ENCODE results near the gene TMEM14A.
"Not testable (repeated sequence)": the region's sequence is repeated elsewhere in the genome, so short reads cannot be mapped to it uniquely, and the experiment has no call there.

TMEM14A gene

DNA sequence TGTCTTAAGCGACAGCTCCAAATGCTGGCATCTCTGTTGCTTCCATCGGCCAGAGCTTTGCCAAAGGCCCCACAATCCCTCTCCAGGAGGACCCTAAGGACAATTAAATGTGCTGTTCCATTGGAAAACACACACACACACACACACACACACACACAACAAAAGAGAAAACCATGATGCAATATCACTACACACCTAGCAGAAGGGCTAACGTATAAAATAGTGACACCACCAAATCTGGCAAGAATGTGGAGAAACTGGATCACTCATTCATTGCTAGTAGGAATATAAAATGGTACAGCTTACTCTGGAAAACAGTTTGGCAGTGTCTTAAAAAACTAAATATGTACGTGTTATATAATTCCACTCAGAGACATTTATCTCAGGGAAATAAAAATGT, 13.0 kb upstream of the TMEM14A start:
- DNase-seq (ENCODE audit: low read depth, low spot score) = no peak

- DNase-seq (ENCODE audit: low read depth, low spot score) = no peak
Observed at GRCh38 chr6:52661551-52661950, 9.4 kb upstream of the TMEM14A start.

DNA sequence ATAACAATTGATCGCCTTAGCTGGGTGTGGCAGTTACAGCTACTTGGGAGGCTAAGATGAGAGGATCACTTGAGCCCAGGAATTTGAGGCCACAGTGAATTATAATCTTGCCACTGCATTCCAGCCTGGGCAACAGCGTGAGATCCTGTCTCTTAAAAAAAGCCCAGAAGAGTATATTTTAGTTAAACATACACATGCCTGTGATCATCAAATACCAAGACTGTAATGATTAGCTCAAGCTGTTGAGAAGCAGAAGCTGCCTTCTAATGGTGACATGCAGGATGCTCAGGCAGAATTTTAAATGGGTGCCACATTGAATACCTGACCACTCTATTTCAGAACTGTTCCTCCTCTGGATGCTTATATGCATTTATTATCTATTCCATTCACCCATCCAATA, 8.9 kb upstream of the TMEM14A start:
- DNase-seq (ENCODE audit: low read depth, low spot score) = no peak

GRCh38 chr6:52663120-52663935, 7.6 kb upstream of the TMEM14A start:
- DNase-seq (ENCODE audit: low read depth, low spot score) = peak; percentile 15

GRCh38 chr6:52663936-52664185, 7.1 kb upstream of the TMEM14A start:
- DNase-seq (ENCODE audit: low read depth, low spot score) = no peak

DNA sequence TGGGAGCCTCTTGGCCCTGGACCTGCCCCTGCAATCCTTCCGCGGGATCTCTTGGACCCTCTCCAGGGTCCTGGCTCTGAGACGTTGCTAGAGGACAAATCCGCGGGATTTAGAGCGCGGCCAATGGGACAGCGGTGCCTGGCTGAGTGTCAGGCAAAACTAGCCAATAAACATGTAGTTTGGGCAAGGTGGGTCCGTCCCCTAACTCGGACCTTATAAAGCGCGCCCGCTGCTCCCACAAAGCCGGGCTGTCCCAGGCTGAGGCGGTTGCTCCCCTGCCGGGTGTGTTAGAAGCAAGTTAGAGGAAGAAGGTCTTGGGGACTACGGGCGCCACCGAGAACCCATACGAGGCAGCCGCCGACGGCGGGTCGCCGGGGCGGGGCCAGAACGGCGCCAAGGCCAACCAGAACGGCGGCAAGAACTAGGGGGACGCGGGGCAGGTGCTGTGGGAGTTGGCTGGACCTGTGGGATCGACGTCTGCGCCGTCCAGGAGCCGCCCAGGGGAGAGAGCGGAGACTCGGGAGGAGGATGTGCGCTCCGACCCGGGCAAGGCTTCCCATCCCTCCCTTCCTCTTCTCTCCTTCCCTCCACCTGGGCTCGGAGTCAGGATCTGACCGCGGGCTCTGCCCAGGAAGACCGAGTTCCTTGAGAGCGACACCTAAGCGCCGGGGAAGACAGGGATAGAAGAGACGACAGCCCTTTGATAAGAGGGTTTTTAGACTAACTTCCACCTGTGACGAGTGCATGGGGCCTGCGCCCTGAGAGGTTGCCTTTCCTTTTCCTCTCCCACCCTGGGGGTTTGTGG, 6.5 kb upstream of the TMEM14A start:
- DNase-seq (ENCODE audit: low read depth, low spot score) = peak; percentile 19

DNA sequence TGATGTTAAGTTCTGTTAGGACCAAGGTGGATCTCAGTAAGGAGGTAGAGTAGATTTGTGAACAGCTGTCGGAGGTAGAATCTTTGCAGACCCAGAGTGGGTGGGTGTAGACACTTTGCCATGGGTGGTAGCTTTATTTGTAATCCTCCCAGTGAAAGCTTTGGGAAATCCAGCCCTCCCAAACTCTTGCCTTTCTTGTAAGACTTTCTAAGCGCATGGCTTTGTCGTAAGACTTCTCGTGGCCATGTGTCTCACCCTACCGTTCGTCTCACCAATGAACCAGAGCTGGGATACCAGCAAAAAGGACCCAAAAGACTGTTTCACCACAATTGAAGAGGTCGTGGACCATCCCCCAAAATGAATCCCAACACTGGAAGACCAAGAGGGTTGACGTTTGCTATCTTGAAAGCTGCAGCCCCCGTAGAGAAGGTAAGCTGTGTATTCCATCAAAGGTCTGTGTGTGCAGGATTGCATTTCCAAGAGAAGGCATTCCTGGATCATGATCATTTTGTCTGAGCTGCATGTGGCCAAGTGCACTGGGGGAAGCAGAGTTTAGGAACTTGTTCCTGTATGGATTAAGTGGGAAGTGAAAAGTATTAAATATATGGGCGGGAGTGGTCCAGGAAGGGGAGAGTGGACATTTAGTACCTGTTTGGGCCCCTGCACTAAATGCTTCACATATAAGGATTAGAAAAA, 5.8 kb upstream of the TMEM14A start:
- DNase-seq (ENCODE audit: low read depth, low spot score) = no peak

GRCh38 chr6:52666071-52666470, 4.8 kb upstream of the TMEM14A start:
- no peak for DNase-seq (ENCODE audit: low read depth, low spot score)

- DNase-seq (ENCODE audit: low read depth, low spot score) = no peak
Observed at GRCh38 chr6:52666523-52666922, 4.4 kb upstream of the TMEM14A start.

DNA sequence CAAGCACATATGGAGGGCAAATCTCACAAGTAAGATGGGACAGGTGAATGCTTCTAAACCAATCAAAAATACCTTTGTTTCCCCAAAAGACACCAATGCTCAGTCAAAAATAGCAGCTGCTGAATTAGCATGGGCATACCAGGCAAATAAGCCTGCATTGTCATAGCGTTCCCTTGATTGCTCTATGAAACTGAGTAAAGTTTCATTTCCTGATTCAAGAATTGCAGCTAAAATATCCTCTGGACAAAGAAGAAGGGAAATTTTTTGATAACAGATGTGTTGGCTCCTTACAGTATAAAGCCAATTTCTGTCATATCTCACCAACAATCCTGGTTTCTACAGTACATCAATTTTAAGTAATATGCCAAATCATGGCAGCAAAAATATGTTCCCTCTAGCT, 3.3 kb upstream of the TMEM14A start:
- no peak for DNase-seq (ENCODE audit: low read depth, low spot score)

DNA sequence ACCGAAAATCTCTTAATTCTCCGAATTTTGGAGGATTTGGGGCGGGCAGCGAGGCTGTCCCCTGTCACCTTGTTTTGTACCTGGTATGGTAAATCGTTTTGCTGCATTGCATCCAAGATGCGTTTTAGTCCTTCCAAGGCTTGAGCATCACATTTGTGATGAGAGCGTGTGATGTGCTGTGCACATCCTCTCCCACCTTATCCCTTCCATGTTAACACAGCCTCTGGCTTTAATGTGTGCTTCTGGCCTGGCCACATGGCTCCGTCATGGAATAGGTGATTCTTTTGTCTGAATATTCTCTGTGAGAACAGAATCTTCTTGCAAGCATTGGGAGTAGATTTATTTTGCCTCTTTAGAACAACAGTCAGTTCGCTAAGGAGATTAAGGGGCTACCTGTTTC, 763 bp downstream of the TMEM14A start:
- no peak for DNase-seq (ENCODE audit: low read depth, low spot score)

DNA sequence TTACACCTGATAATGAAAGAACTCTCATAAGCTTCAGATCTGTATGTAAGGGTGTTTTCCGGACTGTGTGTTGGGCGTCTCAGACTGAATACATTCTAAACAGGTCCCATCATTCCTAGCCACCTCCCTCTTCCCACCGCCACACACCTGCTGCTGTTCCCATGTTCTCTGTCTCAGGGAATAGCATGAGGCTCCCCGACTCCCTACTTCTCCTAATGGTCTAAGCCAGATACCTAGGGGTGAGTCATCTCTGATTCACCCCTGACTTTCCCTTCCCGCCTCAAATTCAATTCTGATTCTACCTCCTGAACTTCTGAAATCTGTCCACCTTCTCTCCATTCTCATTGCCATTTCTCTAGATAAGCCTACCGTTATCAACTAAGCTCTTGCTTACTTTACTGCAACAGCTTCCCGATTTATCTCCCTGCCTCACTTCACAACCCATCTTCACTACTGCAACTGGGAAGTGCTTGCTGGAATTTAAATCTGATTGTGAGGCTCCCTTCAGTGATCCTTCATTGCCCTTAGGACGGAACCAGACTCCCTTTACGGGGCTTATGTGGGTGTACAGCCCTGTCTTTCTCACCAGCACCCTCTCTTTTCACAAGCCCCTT, 1.6 kb downstream of the TMEM14A start:
- DNase-seq (ENCODE audit: low read depth, low spot score) = no peak

- DNase-seq (ENCODE audit: low read depth, low spot score) = no peak
Observed at GRCh38 chr6:52674666-52675065, 3.8 kb downstream of the TMEM14A start.

DNA sequence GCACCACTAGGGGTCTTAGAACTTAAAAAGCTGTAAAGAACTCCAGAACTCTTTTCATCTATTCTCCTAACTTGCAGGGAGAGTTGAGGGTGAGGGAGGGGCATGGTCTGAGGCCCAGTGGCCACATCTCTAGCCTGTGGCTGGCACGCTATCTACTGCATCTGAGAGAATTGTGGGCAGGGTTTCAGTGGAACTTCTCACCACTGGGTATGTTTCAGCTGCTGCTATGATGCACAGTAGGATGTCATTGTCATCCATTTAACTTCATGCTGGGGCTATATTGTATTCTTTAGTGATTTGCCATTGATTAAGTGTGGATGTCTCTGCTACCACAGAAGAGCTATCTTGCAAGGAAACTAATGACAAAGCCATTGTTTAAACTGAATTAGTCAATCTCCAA, 4.5 kb downstream of the TMEM14A start:
- no peak for DNase-seq (ENCODE audit: low read depth, low spot score)

- DNase-seq (ENCODE audit: low read depth, low spot score) = not testable (repeated sequence)
Observed at GRCh38 chr6:52676631-52677030, 5.7 kb downstream of the TMEM14A start.

DNA sequence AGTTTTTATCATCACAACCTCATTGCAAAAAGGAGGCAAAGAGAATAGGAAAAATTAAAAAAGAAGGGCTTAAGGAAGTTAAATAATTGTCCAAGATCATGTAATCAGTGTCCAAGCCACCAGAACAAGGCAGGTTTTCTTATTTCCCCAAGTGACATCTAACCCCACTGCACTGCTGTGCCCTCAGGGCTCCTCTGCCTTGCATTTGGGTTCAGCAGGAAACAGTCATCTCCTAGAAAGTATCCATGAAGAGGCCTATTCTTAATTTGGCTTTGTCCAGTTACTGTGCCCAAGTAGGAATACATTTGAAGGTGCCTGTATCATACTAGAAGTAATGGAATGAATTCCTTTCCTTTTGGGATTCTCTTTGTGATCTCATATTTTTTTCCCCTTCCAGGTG, 10.5 kb downstream of the TMEM14A start:
- no peak for DNase-seq (ENCODE audit: low read depth, low spot score)

- no peak for DNase-seq (ENCODE audit: low read depth, low spot score)
Observed at GRCh38 chr6:52686878-52687699, 16.2 kb downstream of the TMEM14A start.

- no peak for DNase-seq (ENCODE audit: low read depth, low spot score)
Observed at GRCh38 chr6:52689857-52690256, 18.9 kb downstream of the TMEM14A start.

- no peak for DNase-seq (ENCODE audit: low read depth, low spot score)
Observed at GRCh38 chr6:52691718-52692117, 20.8 kb downstream of the TMEM14A start.

DNA sequence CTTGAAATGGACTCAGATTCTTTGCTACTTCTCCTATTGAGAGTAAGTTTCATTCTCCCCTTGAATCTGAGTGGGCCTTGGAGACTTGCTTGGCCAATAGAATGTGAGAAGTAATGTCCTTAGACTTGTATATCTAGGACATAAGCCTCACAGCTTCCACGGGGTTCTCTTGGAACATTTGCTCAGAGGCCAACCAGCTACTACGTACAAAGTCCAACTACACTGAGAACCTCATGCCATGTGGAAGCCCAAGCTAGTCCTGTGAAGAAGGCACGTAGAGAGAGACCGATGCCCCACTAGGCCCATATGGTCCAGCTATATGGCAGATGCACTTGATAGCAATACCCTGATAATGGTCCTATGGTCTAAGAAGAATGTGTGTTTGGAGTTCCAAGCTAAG, 22.9 kb downstream of the TMEM14A start:
- DNase-seq (ENCODE audit: low read depth, low spot score) = no peak

DNA sequence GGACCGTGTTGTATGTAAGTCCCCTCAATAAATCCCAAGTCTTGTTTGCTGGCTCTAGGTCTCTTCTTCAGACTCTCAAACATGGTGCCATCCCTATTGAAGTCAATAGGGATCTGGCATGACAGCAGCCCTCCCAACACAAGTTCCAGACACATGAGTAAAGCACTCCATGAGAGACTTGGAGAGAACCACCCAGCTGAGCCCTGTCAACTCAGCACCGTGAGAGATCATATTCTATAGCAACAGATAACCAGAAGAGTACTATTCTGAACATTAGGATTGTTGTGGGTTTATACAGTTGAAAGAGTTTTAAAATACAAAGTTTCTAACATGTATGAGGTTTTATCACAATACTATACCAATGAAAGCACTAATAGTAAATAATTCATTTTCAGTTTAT, 23.5 kb downstream of the TMEM14A start:
- no peak for DNase-seq (ENCODE audit: low read depth, low spot score)
